ENCODE measurements around the gene GDF2. TPM values are rescaled to one million over a fixed set of nuclear protein-coding genes. Genes with fewer than 3 reads are reported as not detected.

The GDF2 gene
- total and polyA plus RNA-seq, 10 of the 15 experiments (the other 5 are each of a cell fraction or from before 2014, with no cell fraction given), result not detected

- TF ChIP-seq SPI1 (IDR thresholded peaks at IDR 0.05; ENCODE audit: borderline replicate concordance, insufficient read depth, low read depth, low read length) (no peak), ZNF274 (IDR thresholded peaks at IDR 0.05; ENCODE audit: insufficient read depth, insufficient read length) (no peak), TARDBP (IDR thresholded peaks at IDR 0.05; ENCODE audit: borderline replicate concordance) (no peak), KLF5 (IDR thresholded peaks at IDR 0.05; ENCODE audit: partially characterized antibody) (no peak), SMARCA5 (IDR thresholded peaks at IDR 0.05) (no peak), NRF1 (conservative IDR thresholded peaks at IDR 0.05; ENCODE audit: low read depth, low read length) (no peak), MXI1 (IDR thresholded peaks at IDR 0.05; ENCODE audit: low read depth, low read length) (no peak), RFX5 (IDR thresholded peaks at IDR 0.05; ENCODE audit: low read depth, low read length) (no peak), MYB (IDR thresholded peaks at IDR 0.05; ENCODE audit: borderline replicate concordance, low read depth, low read length) (no peak), HDAC6 (IDR thresholded peaks at IDR 0.05; ENCODE audit: unreplicated experiment) (no peak), SIX5 (IDR thresholded peaks at IDR 0.05; ENCODE audit: low read depth, low read length, severe bottlenecking) (no peak)
Measured at GRCh38 chr10:47305566-47305965, 16.7 kb upstream of the GDF2 start (continued).

GRCh38 chr10:47306387-47307210 is 15.7 kb upstream of the GDF2 start:
- ChIA-PET CTCF (interaction anchor here (1.2 kb wide), 1 partner anchor 259 kb away, joined by 9 read pairs; no protein-coding TSS in a partner anchor), SMC1A (ENCODE audit: uncharacterized antibody, unreplicated experiment) (interaction anchor here (0.8 kb wide), 1 partner anchor 27 kb away, joined by 3 read pairs; no protein-coding TSS in a partner anchor), RAD21 (ENCODE audit: unreplicated experiment) (no interaction called here), POLR2A (no interaction called here)
- H3K4me3 ChIP-seq, result no peak overlapping the region
- no peaks in the 10 kb centered on the region for H3K27me3 ChIP-seq (replicated peaks in 1 of 2; ENCODE audit: control insufficient read depth in 2 of 2, insufficient read depth in 2 of 2, low read length in 1 of 2)
- FAIRE-seq, result no peak
- no peak for DNase-seq (ENCODE audit: low read depth, low spot score)
- no peak overlapping the region for H2AFZ ChIP-seq (ENCODE audit: control insufficient read depth, low read depth, low read length)
- H3K9me3 ChIP-seq (replicated peaks; ENCODE audit: control insufficient read depth, insufficient read depth, low read length), result no peaks in the 10 kb centered on the region
- in situ Hi-C loops (cut with MboI), result loop anchor here (5.0 kb wide), 1 partner anchor 264 kb away; no protein-coding TSS in a partner anchor
- 6% methylated on average over 10 of the region's 10 CpGs for WGBS (ENCODE audit: insufficient coverage, insufficient replicate concordance, low lambda C conversion rate, missing lambda C conversion rate)
- no peak overlapping the region for H3K9ac ChIP-seq (ENCODE audit: control insufficient read depth, insufficient read depth, low read length)
- H3K27ac ChIP-seq (ENCODE audit: control insufficient read depth, insufficient read depth), result no peak overlapping the region
- TF ChIP-seq, protein P1, sequence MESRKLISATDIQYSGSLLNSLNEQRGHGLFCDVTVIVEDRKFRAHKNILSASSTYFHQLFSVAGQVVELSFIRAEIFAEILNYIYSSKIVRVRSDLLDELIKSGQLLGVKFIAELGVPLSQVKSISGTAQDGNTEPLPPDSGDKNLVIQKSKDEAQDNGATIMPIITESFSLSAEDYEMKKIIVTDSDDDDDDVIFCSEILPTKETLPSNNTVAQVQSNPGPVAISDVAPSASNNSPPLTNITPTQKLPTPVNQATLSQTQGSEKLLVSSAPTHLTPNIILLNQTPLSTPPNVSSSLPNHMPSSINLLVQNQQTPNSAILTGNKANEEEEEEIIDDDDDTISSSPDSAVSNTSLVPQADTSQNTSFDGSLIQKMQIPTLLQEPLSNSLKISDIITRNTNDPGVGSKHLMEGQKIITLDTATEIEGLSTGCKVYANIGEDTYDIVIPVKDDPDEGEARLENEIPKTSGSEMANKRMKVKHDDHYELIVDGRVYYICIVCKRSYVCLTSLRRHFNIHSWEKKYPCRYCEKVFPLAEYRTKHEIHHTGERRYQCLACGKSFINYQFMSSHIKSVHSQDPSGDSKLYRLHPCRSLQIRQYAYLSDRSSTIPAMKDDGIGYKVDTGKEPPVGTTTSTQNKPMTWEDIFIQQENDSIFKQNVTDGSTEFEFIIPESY (IDR thresholded peaks at IDR 0.05), result no peak
- TF ChIP-seq CBX5 (IDR thresholded peaks at IDR 0.05; ENCODE audit: low read depth) (no peak), RAD21 (IDR thresholded peaks at IDR 0.05; ENCODE audit: insufficient read depth, low read depth, low read length) (no peak), KLF5 (IDR thresholded peaks at IDR 0.05; ENCODE audit: partially characterized antibody) (no peak), SUZ12 (IDR thresholded peaks at IDR 0.05; ENCODE audit: unreplicated experiment) (no peak), IRF4 (IDR thresholded peaks at IDR 0.05; ENCODE audit: low read depth, low read length) (no peak), SUPT20H (IDR thresholded peaks at IDR 0.05; ENCODE audit: borderline replicate concordance, control insufficient read depth, low read depth, low read length) (no peak), ASH2L (IDR thresholded peaks at IDR 0.05; ENCODE audit: borderline replicate concordance, low read depth) (no peak), EP300 (IDR thresholded peaks at IDR 0.05; ENCODE audit: borderline replicate concordance in 1 of 2, control insufficient read depth in 1 of 2, low read depth in 2 of 2, low read length in 2 of 2) (no peak), GABPA (IDR thresholded peaks at IDR 0.05; ENCODE audit: low read depth) (no peak)
- H3K36me3 ChIP-seq (ENCODE audit: control insufficient read depth in 2 of 2, insufficient read depth in 2 of 2, low read length in 1 of 2), result no peaks in the 10 kb centered on the region
- intact Hi-C loops (cut with micrococcal nuclease; ENCODE audit: unreplicated experiment), result no loop called here
- H3K79me2 ChIP-seq (ENCODE audit: control insufficient read depth, insufficient read depth, low read length), result no peaks in the 10 kb centered on the region
- BruUV-seq (replicated peaks), result no TSS peak
- ATAC-seq, result no peak
- no peaks in the 10 kb centered on the region for H4K20me1 ChIP-seq (ENCODE audit: control insufficient read depth, insufficient read depth)
- H3K4me1 ChIP-seq (ENCODE audit: control insufficient read depth, insufficient read depth, low read length), result no peaks in the 10 kb centered on the region
- no peak overlapping the region for H3K4me2 ChIP-seq (ENCODE audit: control insufficient read depth, insufficient read depth)

Measured in GM12878 (cell line).